ENCODE measurements around the gene COL1A2. TPM values are rescaled to one million over a fixed set of nuclear protein-coding genes. Genes with fewer than 3 reads are reported as not detected.

Gene COL1A2
- total and polyA plus RNA-seq, 7 donors = 10.8 to 85.0 (median 24.5) TPM

DNA sequence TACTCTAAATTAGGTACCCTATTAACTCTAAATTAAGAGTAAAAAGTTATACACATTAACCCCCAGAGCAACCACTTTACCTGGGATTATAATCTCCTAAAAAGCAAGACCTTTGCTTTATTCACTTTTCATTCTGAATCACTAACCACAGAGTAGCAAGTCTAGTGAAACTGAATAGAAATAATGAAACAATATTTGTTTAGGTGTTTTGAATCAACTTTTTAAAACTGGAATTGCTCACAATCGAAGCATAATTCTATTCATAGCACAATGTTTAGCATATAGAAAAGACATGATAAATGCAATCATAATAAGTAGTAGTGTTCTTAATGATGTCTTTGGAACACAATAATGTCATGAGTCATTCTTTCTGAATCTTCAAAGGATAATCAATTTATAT, 77.9 kb downstream of the COL1A2 start:
- intact Hi-C loops (cut with DNase I) = no loop called here
- DNase-seq = no peak

DNA sequence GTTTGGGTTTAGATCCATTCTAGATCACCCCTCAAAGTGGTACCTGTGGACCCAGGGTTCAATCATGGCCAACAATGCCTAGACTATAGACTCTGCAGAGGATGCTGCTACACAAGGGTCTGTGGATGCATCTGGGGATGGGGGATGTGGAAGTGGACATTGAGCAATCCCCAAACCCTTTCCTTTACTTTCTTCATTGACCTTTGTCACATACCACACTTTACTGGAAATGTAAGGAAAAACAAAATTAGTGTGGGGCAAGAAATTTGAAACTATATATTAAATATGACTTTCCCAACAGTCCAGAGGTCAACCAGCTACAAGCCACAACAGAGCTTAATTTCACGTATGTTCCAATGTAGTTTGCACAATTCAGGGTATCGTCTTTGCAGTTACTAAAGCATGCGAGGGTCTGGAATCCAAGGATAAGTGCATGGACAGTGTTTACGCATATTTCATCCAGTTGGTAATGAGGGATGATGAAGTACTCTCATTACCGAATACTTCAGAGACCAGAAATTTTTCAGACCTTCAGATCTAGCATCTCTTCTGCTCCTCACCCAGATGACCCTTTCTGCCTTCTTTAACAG, 81.7 kb downstream of the COL1A2 start:
- no peaks in the 10 kb centered on the region for H3K4me1 ChIP-seq
- TF ChIP-seq, protein P1, sequence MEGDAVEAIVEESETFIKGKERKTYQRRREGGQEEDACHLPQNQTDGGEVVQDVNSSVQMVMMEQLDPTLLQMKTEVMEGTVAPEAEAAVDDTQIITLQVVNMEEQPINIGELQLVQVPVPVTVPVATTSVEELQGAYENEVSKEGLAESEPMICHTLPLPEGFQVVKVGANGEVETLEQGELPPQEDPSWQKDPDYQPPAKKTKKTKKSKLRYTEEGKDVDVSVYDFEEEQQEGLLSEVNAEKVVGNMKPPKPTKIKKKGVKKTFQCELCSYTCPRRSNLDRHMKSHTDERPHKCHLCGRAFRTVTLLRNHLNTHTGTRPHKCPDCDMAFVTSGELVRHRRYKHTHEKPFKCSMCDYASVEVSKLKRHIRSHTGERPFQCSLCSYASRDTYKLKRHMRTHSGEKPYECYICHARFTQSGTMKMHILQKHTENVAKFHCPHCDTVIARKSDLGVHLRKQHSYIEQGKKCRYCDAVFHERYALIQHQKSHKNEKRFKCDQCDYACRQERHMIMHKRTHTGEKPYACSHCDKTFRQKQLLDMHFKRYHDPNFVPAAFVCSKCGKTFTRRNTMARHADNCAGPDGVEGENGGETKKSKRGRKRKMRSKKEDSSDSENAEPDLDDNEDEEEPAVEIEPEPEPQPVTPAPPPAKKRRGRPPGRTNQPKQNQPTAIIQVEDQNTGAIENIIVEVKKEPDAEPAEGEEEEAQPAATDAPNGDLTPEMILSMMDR (IDR thresholded peaks at IDR 0.05) = no peak
- no peak for DNase-seq
- ATAC-seq = no peak
- 83 to 90% (median 86%) methylated on average over 5 of the region's 5 CpGs for WGBS, 3 donors
- intact Hi-C loops (cut with DNase I) = no loop called here
- H3K36me3 ChIP-seq (ENCODE audit: insufficient read depth in 1 of 2, low read depth in 1 of 2) = no peaks in the 10 kb centered on the region
- H3K4me3 ChIP-seq = no peak overlapping the region
- no peaks in the 10 kb centered on the region for H3K27me3 ChIP-seq (ENCODE audit: insufficient read depth in 3 of 3, low read length in 2 of 3)
- H3K27ac ChIP-seq = no peak overlapping the region
- H3K9me3 ChIP-seq = peaks cover 13% of the 10 kb centered on the region

More for the DNA sequence above, 77.9 kb downstream of the COL1A2 start:
- 87 to 94% (median 89%) methylated on average over 1 of the region's 1 CpG for WGBS, 3 donors
- no peak for ATAC-seq
- Histone ChIP-seq H3K27ac (no peak overlapping the region), H3K4me1 (no peaks in the 10 kb centered on the region), H3K27me3 (ENCODE audit: insufficient read depth in 3 of 3, low read length in 2 of 3) (no peaks in the 10 kb centered on the region), H3K36me3 (ENCODE audit: insufficient read depth in 1 of 2, low read depth in 1 of 2) (no peaks in the 10 kb centered on the region), H3K9me3 (peaks cover 16% of the 10 kb centered on the region), H3K4me3 (no peak overlapping the region)
- TF ChIP-seq, protein P1 (IDR thresholded peaks at IDR 0.05) = no peak

DNA sequence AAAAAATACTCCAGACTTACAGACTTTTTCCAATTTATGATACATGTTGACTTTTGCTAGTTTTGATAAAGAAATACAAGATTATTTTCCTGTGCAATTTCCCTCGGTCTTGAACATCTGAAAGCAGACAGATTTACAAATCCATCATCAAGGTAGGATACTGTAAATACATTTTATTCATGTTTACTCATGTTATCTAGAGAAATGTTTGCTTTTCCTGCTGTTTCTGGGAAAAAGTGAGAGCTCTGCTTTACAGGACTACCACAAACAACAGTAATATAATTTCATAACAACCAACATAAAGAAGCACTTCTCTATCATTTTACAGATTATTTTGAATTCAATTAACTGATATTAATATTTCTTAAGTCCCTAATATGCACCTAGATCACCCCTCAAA, 83.2 kb downstream of the COL1A2 start:
- ATAC-seq (no peak), DNase-seq (no peak)
- Histone ChIP-seq H3K9me3 (no peaks in the 10 kb centered on the region), H3K27ac (no peak overlapping the region), H3K27me3 (ENCODE audit: insufficient read depth in 3 of 3, low read length in 2 of 3) (no peaks in the 10 kb centered on the region), H3K4me3 (no peak overlapping the region), H3K36me3 (ENCODE audit: insufficient read depth in 1 of 2, low read depth in 1 of 2) (no peaks in the 10 kb centered on the region), H3K4me1 (no peaks in the 10 kb centered on the region)
- intact Hi-C loops (cut with DNase I) = no loop called here
- TF ChIP-seq, protein P1 (IDR thresholded peaks at IDR 0.05) = no peak
- 80 to 85% (median 84%) methylated on average over 1 of the region's 1 CpG for WGBS, 3 donors

DNA sequence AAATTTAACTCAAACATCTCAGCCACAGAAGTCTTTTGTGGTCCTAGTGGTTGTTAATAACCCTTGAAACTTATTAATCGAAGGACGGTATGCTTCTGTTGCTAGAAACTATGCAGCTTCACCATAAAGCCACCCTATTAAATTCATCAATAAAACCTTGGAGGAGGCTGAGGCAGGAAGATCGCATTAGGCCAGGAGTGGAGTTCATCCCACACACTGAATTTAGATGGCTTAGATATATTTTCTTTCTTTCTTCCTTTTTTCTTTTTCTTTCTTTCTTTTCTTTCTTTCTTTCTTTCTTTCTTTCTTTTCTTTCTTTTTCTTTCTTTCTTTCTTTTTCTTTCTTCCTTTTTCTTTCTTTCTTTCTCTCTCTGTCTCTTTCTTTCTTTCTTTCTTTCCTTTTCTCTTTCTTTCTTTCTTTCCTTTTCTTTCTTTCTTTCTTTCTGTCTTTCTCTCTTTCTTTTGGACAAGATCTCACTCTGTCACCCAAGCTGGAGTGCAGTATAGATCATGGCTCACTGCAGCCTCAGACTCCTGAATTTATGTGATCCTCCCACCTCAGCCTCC, 84.0 kb downstream of the COL1A2 start:
- no peak for DNase-seq
- Histone ChIP-seq H3K27me3 (ENCODE audit: insufficient read depth in 3 of 3, low read length in 2 of 3) (no peaks in the 10 kb centered on the region), H3K36me3 (ENCODE audit: insufficient read depth in 1 of 2, low read depth in 1 of 2) (no peaks in the 10 kb centered on the region), H3K27ac (no peak overlapping the region), H3K4me1 (no peaks in the 10 kb centered on the region), H3K4me3 (no peak overlapping the region), H3K9me3 (no peaks in the 10 kb centered on the region)
- intact Hi-C loops (cut with DNase I) = no loop called here
- TF ChIP-seq, protein P1 (IDR thresholded peaks at IDR 0.05) = no peak
- WGBS, 3 donors = 74 to 98% (median 95%) methylated on average over 3 of the region's 3 CpGs
- no peak for ATAC-seq

Other genes starting within 250 kb of the COL1A2 start
- gene CASD1, start 114.9 kb downstream of the COL1A2 start, total RNA-seq = 10 to 100 TPM; 12.0 to 20.1 (median 14.4) TPM
- 10 to 100 TPM in 1 of 3 donors, 1 to 10 TPM in 2; 9.2 to 10.8 (median 9.8) TPM for gene CASD1, start 114.9 kb downstream of the COL1A2 start, polyA plus RNA-seq